K562 (cell line): ENCODE measurements around the gene TNK2. TPM values are rescaled to one million over a fixed set of nuclear protein-coding genes. Genes with fewer than 3 reads are reported as not detected.

ENCODE experiments used
- CBX8 ChIP-seq: fragments of 200-600 bp; sonication (generic); IDR thresholded peaks from 2 replicates; pipeline ENCODE4 v1.6.1; 2012; ENCODE audit warnings: borderline replicate concordance, mixed run types, low read depth, mild to moderate bottlenecking, moderate library complexity, mixed read lengths, low read length, control low read depth, inconsistent platforms; ENCODE audit not compliant: poor library complexity, severe bottlenecking; ENCODE audit errors: extremely low read depth
- CREB1 ChIP-seq, 2 experiments: sonication (generic) in 1 of 2; formaldehyde crosslinking in 1 of 2; IDR thresholded peaks; 2 replicates each; pipeline versions ENCODE4 v1.6.1 to v1.8.0; 2012 to 2022; ENCODE audit warnings: inconsistent platforms in 1 of 2, mild to moderate bottlenecking in 1 of 2, missing genetic modification reagents in 1 of 2, moderate library complexity in 1 of 2
- EHMT2 ChIP-seq: fragments of 450-650 bp; IDR thresholded peaks from 2 replicates; pipeline ENCODE4 v1.6.1; 2018; ENCODE audit warnings: antibody characterized with exemption
- HIVEP1 ChIP-seq: fragments of 250-450 bp; sonication (Bioruptor Pico); IDR thresholded peaks from 2 replicates; pipeline ENCODE4 v1.4.0; 2020; ENCODE audit warnings: mild to moderate bottlenecking
- NCOA2 ChIP-seq, 2 experiments: fragments of 450-650 bp; IDR thresholded peaks; 2 replicates each; pipeline ENCODE4 v1.6.1; 2018; ENCODE audit warnings: mild to moderate bottlenecking in 2 of 2, moderate library complexity in 1 of 2; ENCODE audit not compliant: partially characterized antibody in 2 of 2
- POLR2B ChIP-seq: fragments of 450-650 bp; IDR thresholded peaks from 2 replicates; pipeline ENCODE4 v1.6.1; 2018; ENCODE audit warnings: low read depth; ENCODE audit not compliant: partially characterized antibody
- XRCC4 ChIP-seq: IDR thresholded peaks from one replicate; pipeline ENCODE4 v1.6.1; 2011; ENCODE audit not compliant: insufficient read depth, insufficient read length; ENCODE audit errors: extremely low read depth
- ZNF23 ChIP-seq: fragments of 250-450 bp; sonication (Bioruptor Pico); IDR thresholded peaks from 2 replicates; pipeline ENCODE4 v1.4.0; 2020; ENCODE audit warnings: mild to moderate bottlenecking
- ZNF316 ChIP-seq: fragments of 450-650 bp; IDR thresholded peaks from 2 replicates; pipeline ENCODE4 v1.6.1; 2016
- ZNF696 ChIP-seq: fragments of 250-450 bp; sonication (Bioruptor Pico); conservative IDR thresholded peaks from 2 replicates; pipeline ENCODE4 v1.4.0; 2020; ENCODE audit warnings: mild to moderate bottlenecking, moderate library complexity
- polyA plus RNA-seq, 8 experiments: library from polyadenylated mRNA; depleted of rRNA in 4 of 8; stranded (reverse) in 5 of 8; unstranded in 3 of 8; fragments of >200 nt; fragmentation: Nextera tagmentation in 2 of 8; fragmentation: Illumina TruSeq in 1 of 8; extraction: Ambion mirVana in 2 of 8; extraction: Trizol in 1 of 8; gene quantifications; 2 replicates each; pipeline versions ENCODE4 v1.2.1 to v1.2.3, GENCODE V29; 2011 to 2014; ENCODE audit warnings: inconsistent platforms in 1 of 8, missing spikeins in 1 of 8
- total RNA-seq, 7 experiments: library from RNA; depleted of rRNA in 6 of 7; stranded (reverse); fragments of >200 nt in 6 of 7; fragmentation: Illumina TruSeq in 2 of 7; extraction: Trizol in 2 of 7; gene quantifications; 2 replicates each; pipeline versions ENCODE4 v1.2.1 to v1.2.3, GENCODE V29; 2011 to 2021; ENCODE audit warnings: low replicate concordance in 1 of 7
- TF ChIP-seq, protein P1 (sequence below): fragments of 450-650 bp; IDR thresholded peaks from 2 replicates; pipeline ENCODE4 v1.6.1; 2016; ENCODE audit warnings: antibody characterized with exemption
- TF ChIP-seq, protein P2 (sequence below): fragments of 250-450 bp; sonication (Bioruptor Pico); IDR thresholded peaks from 2 replicates; pipeline ENCODE4 v1.4.0; 2020
- TF ChIP-seq, protein P3 (sequence below): fragments of 200-800 bp; sonication (Bioruptor generic); IDR thresholded peaks from 2 replicates; pipeline ENCODE4 v1.6.1; 2016; ENCODE audit warnings: missing genetic modification characterization, missing compliant biosample characterization
- TF ChIP-seq, protein P4 (sequence below): fragments of 250-450 bp; sonication (Bioruptor Pico); IDR thresholded peaks from 2 replicates; pipeline ENCODE4 v1.8.0; 2021; ENCODE audit warnings: borderline replicate concordance, mild to moderate bottlenecking, moderate library complexity; ENCODE audit not compliant: poor library complexity, severe bottlenecking

Gene TNK2
- total and polyA plus RNA-seq, 9 of the 15 experiments (the other 6 are each of a cell fraction or from before 2014, with no cell fraction given), result 0.03 to 33.8 (median 6.5) TPM

DNA sequence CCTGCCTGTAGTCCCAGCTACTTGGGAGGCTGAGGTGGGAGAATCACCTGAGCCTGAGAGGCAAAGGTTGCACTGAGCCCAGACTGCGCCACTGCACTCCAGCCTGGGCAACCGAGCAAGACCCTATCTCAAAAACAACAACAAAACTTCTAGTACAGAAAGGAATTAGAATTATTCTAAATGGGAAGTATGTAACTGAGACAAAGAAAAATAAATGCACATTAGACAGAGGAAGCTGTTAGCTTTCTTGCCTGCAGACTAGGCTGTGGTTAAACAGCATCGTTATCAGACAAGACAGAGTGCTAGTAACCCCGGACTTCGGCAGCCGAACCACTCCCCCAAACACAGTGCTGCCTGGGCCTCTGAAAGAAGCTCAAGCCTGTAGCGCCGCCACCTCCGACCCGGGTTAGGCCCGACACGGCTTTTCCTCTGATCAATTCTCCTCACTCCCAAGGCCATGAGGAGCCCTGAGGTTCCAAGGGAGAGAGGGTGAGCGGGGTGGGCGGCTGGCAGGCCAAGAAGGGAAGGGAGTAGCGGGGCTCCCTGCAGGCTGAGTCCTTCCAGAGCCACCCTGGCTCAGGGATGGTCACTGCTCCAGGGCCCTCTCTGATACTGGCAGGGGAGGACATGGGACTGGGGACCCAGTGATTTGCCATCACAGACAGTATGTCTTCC is 51.8 kb downstream of the TNK2 start (continued):
- no peak for TF ChIP-seq ZNF696 (CRISPR knock-in tag)
- no peak for TF ChIP-seq POLR2B
- TF ChIP-seq, protein P1, sequence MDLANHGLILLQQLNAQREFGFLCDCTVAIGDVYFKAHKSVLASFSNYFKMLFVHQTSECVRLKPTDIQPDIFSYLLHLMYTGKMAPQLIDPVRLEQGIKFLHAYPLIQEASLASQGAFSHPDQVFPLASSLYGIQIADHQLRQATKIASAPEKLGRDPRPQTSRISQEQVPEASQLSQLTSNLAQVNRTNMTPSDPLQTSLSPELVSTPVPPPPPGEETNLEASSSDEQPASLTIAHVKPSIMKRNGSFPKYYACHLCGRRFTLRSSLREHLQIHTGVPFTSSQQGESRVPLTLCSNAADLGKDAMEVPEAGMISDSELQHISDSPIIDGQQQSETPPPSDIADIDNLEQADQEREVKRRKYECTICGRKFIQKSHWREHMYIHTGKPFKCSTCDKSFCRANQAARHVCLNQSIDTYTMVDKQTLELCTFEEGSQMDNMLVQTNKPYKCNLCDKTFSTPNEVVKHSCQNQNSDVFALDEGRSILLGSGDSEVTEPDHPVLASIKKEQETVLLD, result no peak
- TF ChIP-seq ZNF316, result no peak
- TF ChIP-seq, protein P2, sequence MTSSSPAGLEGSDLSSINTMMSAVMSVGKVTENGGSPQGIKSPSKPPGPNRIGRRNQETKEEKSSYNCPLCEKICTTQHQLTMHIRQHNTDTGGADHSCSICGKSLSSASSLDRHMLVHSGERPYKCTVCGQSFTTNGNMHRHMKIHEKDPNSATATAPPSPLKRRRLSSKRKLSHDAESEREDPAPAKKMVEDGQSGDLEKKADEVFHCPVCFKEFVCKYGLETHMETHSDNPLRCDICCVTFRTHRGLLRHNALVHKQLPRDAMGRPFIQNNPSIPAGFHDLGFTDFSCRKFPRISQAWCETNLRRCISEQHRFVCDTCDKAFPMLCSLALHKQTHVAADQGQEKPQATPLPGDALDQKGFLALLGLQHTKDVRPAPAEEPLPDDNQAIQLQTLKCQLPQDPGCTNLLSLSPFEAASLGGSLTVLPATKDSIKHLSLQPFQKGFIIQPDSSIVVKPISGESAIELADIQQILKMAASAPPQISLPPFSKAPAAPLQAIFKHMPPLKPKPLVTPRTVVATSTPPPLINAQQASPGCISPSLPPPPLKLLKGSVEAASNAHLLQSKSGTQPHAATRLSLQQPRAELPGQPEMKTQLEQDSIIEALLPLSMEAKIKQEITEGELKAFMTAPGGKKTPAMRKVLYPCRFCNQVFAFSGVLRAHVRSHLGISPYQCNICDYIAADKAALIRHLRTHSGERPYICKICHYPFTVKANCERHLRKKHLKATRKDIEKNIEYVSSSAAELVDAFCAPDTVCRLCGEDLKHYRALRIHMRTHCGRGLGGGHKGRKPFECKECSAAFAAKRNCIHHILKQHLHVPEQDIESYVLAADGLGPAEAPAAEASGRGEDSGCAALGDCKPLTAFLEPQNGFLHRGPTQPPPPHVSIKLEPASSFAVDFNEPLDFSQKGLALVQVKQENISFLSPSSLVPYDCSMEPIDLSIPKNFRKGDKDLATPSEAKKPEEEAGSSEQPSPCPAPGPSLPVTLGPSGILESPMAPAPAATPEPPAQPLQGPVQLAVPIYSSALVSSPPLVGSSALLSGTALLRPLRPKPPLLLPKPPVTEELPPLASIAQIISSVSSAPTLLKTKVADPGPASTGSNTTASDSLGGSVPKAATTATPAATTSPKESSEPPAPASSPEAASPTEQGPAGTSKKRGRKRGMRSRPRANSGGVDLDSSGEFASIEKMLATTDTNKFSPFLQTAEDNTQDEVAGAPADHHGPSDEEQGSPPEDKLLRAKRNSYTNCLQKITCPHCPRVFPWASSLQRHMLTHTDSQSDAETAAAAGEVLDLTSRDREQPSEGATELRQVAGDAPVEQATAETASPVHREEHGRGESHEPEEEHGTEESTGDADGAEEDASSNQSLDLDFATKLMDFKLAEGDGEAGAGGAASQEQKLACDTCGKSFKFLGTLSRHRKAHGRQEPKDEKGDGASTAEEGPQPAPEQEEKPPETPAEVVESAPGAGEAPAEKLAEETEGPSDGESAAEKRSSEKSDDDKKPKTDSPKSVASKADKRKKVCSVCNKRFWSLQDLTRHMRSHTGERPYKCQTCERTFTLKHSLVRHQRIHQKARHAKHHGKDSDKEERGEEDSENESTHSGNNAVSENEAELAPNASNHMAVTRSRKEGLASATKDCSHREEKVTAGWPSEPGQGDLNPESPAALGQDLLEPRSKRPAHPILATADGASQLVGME (CRISPR knock-in tag), result peak; percentile 64; the same call in 1 of the 2 replicates
- TF ChIP-seq CBX8, result no peak
- no peak for TF ChIP-seq HIVEP1
- 0 out of 2 replicates have a peak, but pooled peaks have one; percentile 20 for TF ChIP-seq CREB1 (IDR thresholded peaks at IDR 0.05)
- TF ChIP-seq CREB1 (CRISPR knock-in tag; IDR thresholded peaks at IDR 0.05), result no peak
- no peak for TF ChIP-seq XRCC4
- TF ChIP-seq, protein P3, sequence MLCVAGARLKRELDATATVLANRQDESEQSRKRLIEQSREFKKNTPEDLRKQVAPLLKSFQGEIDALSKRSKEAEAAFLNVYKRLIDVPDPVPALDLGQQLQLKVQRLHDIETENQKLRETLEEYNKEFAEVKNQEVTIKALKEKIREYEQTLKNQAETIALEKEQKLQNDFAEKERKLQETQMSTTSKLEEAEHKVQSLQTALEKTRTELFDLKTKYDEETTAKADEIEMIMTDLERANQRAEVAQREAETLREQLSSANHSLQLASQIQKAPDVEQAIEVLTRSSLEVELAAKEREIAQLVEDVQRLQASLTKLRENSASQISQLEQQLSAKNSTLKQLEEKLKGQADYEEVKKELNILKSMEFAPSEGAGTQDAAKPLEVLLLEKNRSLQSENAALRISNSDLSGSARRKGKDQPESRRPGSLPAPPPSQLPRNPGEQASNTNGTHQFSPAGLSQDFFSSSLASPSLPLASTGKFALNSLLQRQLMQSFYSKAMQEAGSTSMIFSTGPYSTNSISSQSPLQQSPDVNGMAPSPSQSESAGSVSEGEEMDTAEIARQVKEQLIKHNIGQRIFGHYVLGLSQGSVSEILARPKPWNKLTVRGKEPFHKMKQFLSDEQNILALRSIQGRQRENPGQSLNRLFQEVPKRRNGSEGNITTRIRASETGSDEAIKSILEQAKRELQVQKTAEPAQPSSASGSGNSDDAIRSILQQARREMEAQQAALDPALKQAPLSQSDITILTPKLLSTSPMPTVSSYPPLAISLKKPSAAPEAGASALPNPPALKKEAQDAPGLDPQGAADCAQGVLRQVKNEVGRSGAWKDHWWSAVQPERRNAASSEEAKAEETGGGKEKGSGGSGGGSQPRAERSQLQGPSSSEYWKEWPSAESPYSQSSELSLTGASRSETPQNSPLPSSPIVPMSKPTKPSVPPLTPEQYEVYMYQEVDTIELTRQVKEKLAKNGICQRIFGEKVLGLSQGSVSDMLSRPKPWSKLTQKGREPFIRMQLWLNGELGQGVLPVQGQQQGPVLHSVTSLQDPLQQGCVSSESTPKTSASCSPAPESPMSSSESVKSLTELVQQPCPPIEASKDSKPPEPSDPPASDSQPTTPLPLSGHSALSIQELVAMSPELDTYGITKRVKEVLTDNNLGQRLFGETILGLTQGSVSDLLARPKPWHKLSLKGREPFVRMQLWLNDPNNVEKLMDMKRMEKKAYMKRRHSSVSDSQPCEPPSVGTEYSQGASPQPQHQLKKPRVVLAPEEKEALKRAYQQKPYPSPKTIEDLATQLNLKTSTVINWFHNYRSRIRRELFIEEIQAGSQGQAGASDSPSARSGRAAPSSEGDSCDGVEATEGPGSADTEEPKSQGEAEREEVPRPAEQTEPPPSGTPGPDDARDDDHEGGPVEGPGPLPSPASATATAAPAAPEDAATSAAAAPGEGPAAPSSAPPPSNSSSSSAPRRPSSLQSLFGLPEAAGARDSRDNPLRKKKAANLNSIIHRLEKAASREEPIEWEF (CRISPR knock-in tag), result no peak
- TF ChIP-seq, protein P4, sequence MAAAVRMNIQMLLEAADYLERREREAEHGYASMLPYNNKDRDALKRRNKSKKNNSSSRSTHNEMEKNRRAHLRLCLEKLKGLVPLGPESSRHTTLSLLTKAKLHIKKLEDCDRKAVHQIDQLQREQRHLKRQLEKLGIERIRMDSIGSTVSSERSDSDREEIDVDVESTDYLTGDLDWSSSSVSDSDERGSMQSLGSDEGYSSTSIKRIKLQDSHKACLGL (CRISPR knock-in tag), result no peak
- no peak for TF ChIP-seq EHMT2
- TF ChIP-seq NCOA2 (IDR thresholded peaks at IDR 0.05; ENCODE audit: partially characterized antibody in 2 of 2), result no peak
- TF ChIP-seq ZNF23, result no peak
